CD4-positive, alpha-beta memory T cell (primary cell): Measurements from ENCODE around the gene UGGT2. TPM values are rescaled to one million over a fixed set of nuclear protein-coding genes. Genes with fewer than 3 reads are reported as not detected.

ENCODE experiments used
- CTCF ChIA-PET: fragments of 350-600 bp; sonication (Branson Sonifier 250); formaldehyde crosslinking; loops from one replicate; lab custom pipeline; 2021; ENCODE audit warnings: inconsistent platforms; ENCODE audit not compliant: partially characterized antibody; lab: Charles Lee
- POLR2A ChIA-PET: fragments of 350-600 bp; sonication (Branson Sonifier 250); formaldehyde crosslinking; loops from one replicate; lab custom pipeline; 2021; ENCODE audit not compliant: partially characterized antibody; lab: Charles Lee
- DNase-seq, 5 donors: peaks; one replicate each; pipeline versions ENCODE4 v3.0.0 to v3.0.0-alpha.2; 2020 to 2022; ENCODE audit warnings: mixed read lengths in 1 of 5
- H3K27ac ChIP-seq: one replicate; pipeline ENCODE4 v1.7.0; 2013; ENCODE audit warnings: low read depth, low read length
- H3K27me3 ChIP-seq: 2 replicates; pipeline ENCODE4 v1.7.0; 2013; ENCODE audit warnings: mild to moderate bottlenecking, low read length, moderate library complexity; ENCODE audit not compliant: insufficient read depth
- H3K36me3 ChIP-seq: 2 replicates; pipeline ENCODE4 v1.7.0; 2013; ENCODE audit warnings: mild to moderate bottlenecking, low read length, moderate library complexity; ENCODE audit not compliant: insufficient read depth
- H3K4me1 ChIP-seq: 2 replicates; pipeline ENCODE4 v1.7.0; 2013; ENCODE audit warnings: mild to moderate bottlenecking, low read length, moderate library complexity; ENCODE audit not compliant: insufficient read depth
- H3K4me3 ChIP-seq, 2 donors: one replicate each; pipeline ENCODE4 v1.7.0; 2013; ENCODE audit warnings: low read length in 2 of 2, mild to moderate bottlenecking in 1 of 2
- H3K9me3 ChIP-seq, 2 donors: one replicate each; pipeline ENCODE4 v1.7.0; 2013; ENCODE audit warnings: low read length in 2 of 2, control low read depth in 1 of 2; ENCODE audit not compliant: control insufficient read depth in 1 of 2
- H3K27ac Mint-ChIP-seq, 7 donors: one replicate each; pipeline ENCODE4 v1.8.0; 2020 to 2021; ENCODE audit warnings: mixed read lengths in 7 of 7, mild to moderate bottlenecking in 6 of 7, inconsistent platforms in 3 of 7, moderate library complexity in 3 of 7
- H3K27me3 Mint-ChIP-seq, 2 donors: one replicate each; pipeline ENCODE4 v1.8.0; 2020 to 2021; ENCODE audit warnings: mixed read lengths in 2 of 2
- H3K36me3 Mint-ChIP-seq, 2 donors: one replicate each; pipeline ENCODE4 v1.8.0; 2020 to 2021; ENCODE audit warnings: mixed read lengths in 2 of 2, inconsistent platforms in 1 of 2, mild to moderate bottlenecking in 1 of 2
- H3K4me1 Mint-ChIP-seq, 4 donors: one replicate each; pipeline ENCODE4 v1.8.0; 2020 to 2021; ENCODE audit warnings: mixed read lengths in 4 of 4, mild to moderate bottlenecking in 1 of 4
- H3K4me3 Mint-ChIP-seq, 8 donors: one replicate each; pipeline ENCODE4 v1.8.0; 2020 to 2021; ENCODE audit warnings: mixed read lengths in 8 of 8, mild to moderate bottlenecking in 7 of 8, moderate library complexity in 6 of 8, inconsistent platforms in 3 of 8
- H3K9me3 Mint-ChIP-seq, 8 donors: one replicate each; pipeline ENCODE4 v1.8.0; 2020 to 2021; ENCODE audit warnings: mixed read lengths in 8 of 8, mild to moderate bottlenecking in 5 of 8, inconsistent platforms in 3 of 8, moderate library complexity in 1 of 8
- intact Hi-C: fragments of 100-400 bp; cut with micrococcal nuclease; formaldehyde crosslinking; loops from one replicate; pipeline ENCODE4 v1.15.1; 2023
- polyA plus RNA-seq, 2 donors: library from polyadenylated mRNA; unstranded; fragments of 300-500 nt; fragmentation: Illumina TruSeq; gene quantifications; one replicate each; pipeline ENCODE4 v1.2.3, GENCODE V29; 2021
- total RNA-seq, 2 experiments: library from RNA; stranded (reverse); gene quantifications; one replicate each; pipeline ENCODE4 v1.2.3, GENCODE V29; 2021

UGGT2 gene
- total and polyA plus RNA-seq, 4 experiments from 2014 or later = not detected

DNA sequence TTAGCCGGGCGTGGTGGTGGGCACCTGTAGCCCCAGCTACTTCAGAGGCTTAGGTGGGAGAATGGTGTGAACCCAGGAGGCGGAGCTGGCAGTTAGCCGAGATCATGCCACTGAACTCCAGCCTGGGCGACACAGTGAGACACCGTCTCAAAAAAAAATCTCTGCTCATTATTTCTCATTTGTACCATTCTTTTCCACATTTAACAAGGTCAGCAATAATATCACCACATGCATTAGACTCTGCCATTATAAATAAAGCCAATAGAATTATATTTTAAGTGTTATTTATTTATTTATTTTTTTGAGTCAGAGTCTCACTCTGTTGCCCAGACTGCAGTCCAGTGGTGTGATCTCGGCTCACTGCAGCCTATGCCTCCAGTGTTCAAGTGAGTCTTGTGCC is 24.2 kb downstream of the UGGT2 start:
- no peaks in the 10 kb centered on the region for H3K36me3 Mint-ChIP-seq
- ChIA-PET CTCF (no interaction called here), POLR2A (no interaction called here)
- Histone ChIP-seq H3K36me3 (no peaks in the 10 kb centered on the region), H3K27ac (no peak overlapping the region), H3K4me3 (no peak overlapping the region), H3K4me1 (no peaks in the 10 kb centered on the region), H3K9me3 (no peaks in the 10 kb centered on the region), H3K27me3 (no peaks in the 10 kb centered on the region)
- DNase-seq = no peak
- no peak overlapping the region for H3K4me3 Mint-ChIP-seq
- peaks cover 0 to 7% (median 0%) of the 10 kb centered on the region in 8 donors for H3K9me3 Mint-ChIP-seq
- no peaks in the 10 kb centered on the region for H3K27me3 Mint-ChIP-seq
- no peaks in the 10 kb centered on the region for H3K4me1 Mint-ChIP-seq
- H3K27ac Mint-ChIP-seq = no peak overlapping the region
- intact Hi-C loops = no loop called here

DNA sequence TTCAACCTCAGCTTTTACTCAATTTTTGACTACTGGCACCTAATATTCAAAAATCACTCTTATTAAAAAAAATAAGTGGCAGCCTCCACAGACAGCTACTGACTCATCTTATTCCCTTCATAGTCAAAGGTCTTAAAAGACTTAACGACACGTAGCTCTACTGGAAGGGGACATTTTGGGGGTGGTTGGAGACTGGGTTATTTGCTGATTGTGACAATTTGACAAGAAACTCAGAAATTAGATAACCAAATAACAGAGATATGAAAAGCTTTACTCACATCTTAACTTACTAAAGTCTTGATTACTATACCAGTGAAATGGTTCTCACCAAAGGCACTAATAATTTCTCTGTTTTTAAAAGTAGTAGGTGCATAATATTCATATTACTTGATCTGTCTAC is 25.7 kb downstream of the UGGT2 start:
- intact Hi-C loops = no loop called here
- POLR2A ChIA-PET = no interaction called here

DNA sequence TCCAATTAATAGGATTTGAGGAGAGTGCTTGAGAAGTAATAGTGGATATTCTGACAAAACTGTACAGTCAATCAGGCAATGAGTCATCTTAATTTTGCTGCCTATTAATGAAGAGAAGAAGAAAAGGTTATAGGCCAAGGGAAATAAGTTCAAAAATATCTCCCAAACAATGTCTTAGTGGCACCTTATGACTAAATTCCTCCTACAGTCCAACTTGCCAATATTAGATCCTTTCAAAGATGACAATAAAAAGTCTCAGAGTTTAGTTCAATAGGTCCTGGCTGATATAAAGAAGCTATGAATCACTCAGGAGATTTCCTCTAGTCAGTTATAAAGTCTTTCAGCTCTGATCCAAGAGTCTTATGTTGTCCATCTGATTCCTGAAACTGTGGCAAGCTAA is 27.9 kb downstream of the UGGT2 start:
- no peak overlapping the region for H3K27ac Mint-ChIP-seq
- H3K4me3 Mint-ChIP-seq = no peak overlapping the region
- Histone ChIP-seq H3K36me3 (no peaks in the 10 kb centered on the region), H3K9me3 (no peaks in the 10 kb centered on the region), H3K27ac (no peak overlapping the region), H3K4me1 (no peaks in the 10 kb centered on the region), H3K4me3 (no peak overlapping the region), H3K27me3 (no peaks in the 10 kb centered on the region)
- no peaks in the 10 kb centered on the region for H3K36me3 Mint-ChIP-seq
- H3K9me3 Mint-ChIP-seq = no peaks in the 10 kb centered on the region
- intact Hi-C loops = no loop called here
- CTCF ChIA-PET = no interaction called here
- no peak for DNase-seq
- no peaks in the 10 kb centered on the region for H3K27me3 Mint-ChIP-seq
- no peaks in the 10 kb centered on the region for H3K4me1 Mint-ChIP-seq
- POLR2A ChIA-PET = no interaction called here

More for the DNA sequence above, 25.7 kb downstream of the UGGT2 start:
- Histone ChIP-seq H3K36me3 (no peaks in the 10 kb centered on the region), H3K27ac (no peak overlapping the region), H3K9me3 (no peaks in the 10 kb centered on the region), H3K27me3 (no peaks in the 10 kb centered on the region), H3K4me3 (no peak overlapping the region), H3K4me1 (no peaks in the 10 kb centered on the region)
- CTCF ChIA-PET = no interaction called here
- no peak overlapping the region for H3K4me3 Mint-ChIP-seq
- no peaks in the 10 kb centered on the region for H3K27me3 Mint-ChIP-seq
- H3K4me1 Mint-ChIP-seq = no peaks in the 10 kb centered on the region
- H3K9me3 Mint-ChIP-seq = peaks cover 0 to under 1% (median 0%) of the 10 kb centered on the region in 8 donors
- no peaks in the 10 kb centered on the region for H3K36me3 Mint-ChIP-seq
- no peak for DNase-seq
- no peak overlapping the region for H3K27ac Mint-ChIP-seq

DNA sequence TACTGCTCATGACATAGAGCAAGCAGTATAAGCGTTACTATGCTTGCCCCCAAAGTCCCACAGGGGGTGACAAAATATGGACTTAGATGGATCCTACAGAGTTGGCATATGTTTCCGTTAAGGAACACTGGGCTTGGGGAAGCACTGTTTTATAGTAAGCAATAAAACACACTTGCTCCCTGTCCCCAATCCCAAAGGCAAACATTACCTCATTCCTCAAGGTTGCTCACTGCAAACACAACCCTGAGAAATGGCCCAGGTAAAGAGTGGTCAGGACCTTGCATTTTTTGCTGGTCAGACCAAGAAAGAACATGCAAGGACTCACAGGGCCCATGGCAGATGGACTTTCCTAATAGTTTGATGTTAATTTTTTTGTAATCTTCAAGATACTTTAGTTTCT is 32.3 kb downstream of the UGGT2 start:
- Mint-ChIP-seq H3K36me3 (no peaks in the 10 kb centered on the region), H3K4me3 (no peak overlapping the region), H3K9me3 (peaks cover 0 to 13% (median 2%) of the 10 kb centered on the region in 8 donors), H3K27me3 (no peaks in the 10 kb centered on the region), H3K4me1 (no peaks in the 10 kb centered on the region), H3K27ac (no peak overlapping the region)
- H3K27ac ChIP-seq = no peak overlapping the region
- POLR2A ChIA-PET = no interaction called here
- CTCF ChIA-PET = no interaction called here
- no peaks in the 10 kb centered on the region for H3K4me1 ChIP-seq
- intact Hi-C loops = no loop called here
- H3K9me3 ChIP-seq = no peaks in the 10 kb centered on the region
- H3K27me3 ChIP-seq = no peaks in the 10 kb centered on the region
- H3K36me3 ChIP-seq = no peaks in the 10 kb centered on the region
- DNase-seq = no peak
- no peak overlapping the region for H3K4me3 ChIP-seq

DNA sequence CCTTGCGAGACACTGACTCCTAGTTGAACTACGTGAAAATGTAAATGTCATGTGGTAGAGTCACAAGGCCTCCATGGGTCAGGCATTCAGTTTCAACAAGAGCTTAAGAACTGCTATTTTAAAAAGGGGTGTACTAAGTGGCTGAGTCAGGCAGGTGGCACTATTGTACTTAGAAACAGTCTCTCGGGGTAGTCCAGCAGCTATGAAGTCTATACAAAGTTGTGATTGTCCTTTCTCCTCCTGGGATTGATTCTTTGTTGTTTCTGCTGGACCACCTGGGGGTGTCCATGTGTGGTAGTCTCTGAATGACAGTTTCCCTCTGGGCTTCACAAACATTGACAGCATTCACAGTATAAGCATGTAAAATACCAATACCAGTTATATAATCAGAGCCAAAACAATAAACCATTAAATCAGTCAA is 33.0 kb downstream of the UGGT2 start:
- H3K36me3 ChIP-seq = no peaks in the 10 kb centered on the region
- DNase-seq = no peak
- Mint-ChIP-seq H3K27me3 (no peaks in the 10 kb centered on the region), H3K36me3 (no peaks in the 10 kb centered on the region), H3K4me1 (no peaks in the 10 kb centered on the region), H3K27ac (no peak overlapping the region), H3K4me3 (no peak overlapping the region), H3K9me3 (peaks cover 0 to 16% (median 3%) of the 10 kb centered on the region in 8 donors)
- POLR2A ChIA-PET = no interaction called here
- no peaks in the 10 kb centered on the region for H3K9me3 ChIP-seq
- no peaks in the 10 kb centered on the region for H3K27me3 ChIP-seq
- H3K27ac ChIP-seq = no peak overlapping the region
- H3K4me3 ChIP-seq = no peak overlapping the region
- intact Hi-C loops = no loop called here
- CTCF ChIA-PET = no interaction called here
- no peaks in the 10 kb centered on the region for H3K4me1 ChIP-seq

DNA sequence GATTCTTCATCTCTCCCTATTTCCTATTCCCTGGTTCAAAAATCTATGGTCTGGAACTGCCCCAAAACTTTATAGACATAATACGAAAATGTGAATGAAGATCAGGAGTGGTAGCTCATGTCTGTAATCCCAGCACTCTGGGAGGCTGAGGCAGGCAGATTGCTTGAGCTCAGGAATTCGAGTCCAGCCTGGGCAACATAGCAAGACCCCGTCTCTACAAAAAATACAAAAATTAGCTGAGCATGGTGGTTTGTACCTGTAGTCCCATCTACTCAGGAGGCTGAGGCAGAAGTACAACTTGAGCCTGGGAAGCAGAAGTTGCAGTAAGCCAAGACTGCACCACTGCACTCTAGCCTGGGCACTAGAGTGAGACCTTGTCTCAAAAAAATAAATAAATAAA is 35.1 kb downstream of the UGGT2 start:
- Histone ChIP-seq H3K27me3 (no peaks in the 10 kb centered on the region), H3K4me1 (no peaks in the 10 kb centered on the region), H3K4me3 (no peak overlapping the region), H3K9me3 (no peaks in the 10 kb centered on the region), H3K36me3 (no peaks in the 10 kb centered on the region), H3K27ac (no peak overlapping the region)
- Mint-ChIP-seq H3K27me3 (no peaks in the 10 kb centered on the region), H3K9me3 (peaks cover 0 to 16% (median 4%) of the 10 kb centered on the region in 8 donors), H3K36me3 (no peaks in the 10 kb centered on the region), H3K27ac (no peak overlapping the region), H3K4me1 (no peaks in the 10 kb centered on the region), H3K4me3 (no peak overlapping the region)
- intact Hi-C loops = no loop called here
- ChIA-PET POLR2A (no interaction called here), CTCF (no interaction called here)
- no peak for DNase-seq

DNA sequence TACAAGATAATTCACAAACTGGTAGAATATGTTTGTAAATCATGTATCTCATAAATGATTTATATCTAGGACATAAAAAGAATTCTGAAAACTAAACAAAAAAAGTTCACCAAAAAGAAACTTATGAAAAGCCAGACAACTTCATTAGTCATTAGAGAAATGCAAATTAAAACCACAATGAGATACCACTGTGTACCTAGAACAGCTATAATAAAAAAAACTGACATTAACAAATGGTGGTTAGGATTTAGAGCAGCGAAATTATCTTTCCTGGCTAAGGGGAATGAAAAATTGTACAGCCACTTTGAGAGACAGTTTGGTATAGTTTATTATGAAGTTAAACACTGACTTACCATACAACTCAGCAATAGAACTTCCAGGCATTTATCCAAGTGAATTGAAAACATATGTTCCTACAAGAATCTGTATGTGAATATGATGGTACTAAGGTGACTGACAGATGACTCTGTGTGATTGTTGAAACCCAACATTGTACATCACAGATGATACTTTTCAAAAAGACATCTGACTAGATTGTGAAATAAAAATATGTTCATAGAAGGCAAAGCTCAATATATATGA is 41.8 kb downstream of the UGGT2 start:
- Mint-ChIP-seq H3K27me3 (no peaks in the 10 kb centered on the region), H3K27ac (no peak overlapping the region), H3K36me3 (no peaks in the 10 kb centered on the region), H3K9me3 (peaks cover 0 to 20% (median 5%) of the 10 kb centered on the region in 8 donors), H3K4me1 (no peaks in the 10 kb centered on the region), H3K4me3 (no peak overlapping the region)
- Histone ChIP-seq H3K4me3 (no peak overlapping the region), H3K4me1 (no peaks in the 10 kb centered on the region), H3K9me3 (no peaks in the 10 kb centered on the region), H3K36me3 (no peaks in the 10 kb centered on the region), H3K27ac (no peak overlapping the region), H3K27me3 (no peaks in the 10 kb centered on the region)
- ChIA-PET POLR2A (no interaction called here), CTCF (no interaction called here)
- no peak for DNase-seq
- intact Hi-C loops = no loop called here

DNA sequence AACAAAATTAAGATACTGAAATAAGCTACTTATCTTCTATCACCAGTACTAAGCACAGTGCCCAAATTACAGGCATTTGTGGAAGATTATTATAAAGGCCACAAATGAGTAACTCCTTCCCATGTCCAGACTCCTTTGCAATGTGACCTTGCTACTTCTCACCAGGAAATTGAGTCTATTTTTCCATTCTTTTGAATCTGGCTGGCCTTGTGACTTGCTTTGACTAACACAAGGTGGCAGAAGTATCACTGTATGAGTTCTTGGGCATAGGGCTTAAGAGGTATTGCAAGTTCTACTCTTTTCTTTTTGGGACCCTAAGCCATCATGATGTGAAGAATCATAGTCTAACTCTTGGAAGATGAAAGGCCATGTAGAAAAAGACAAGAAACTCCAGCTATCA is 49.9 kb downstream of the UGGT2 start:
- Histone ChIP-seq H3K4me1 (no peaks in the 10 kb centered on the region), H3K27ac (no peak overlapping the region)
- POLR2A ChIA-PET = no interaction called here

More for the DNA sequence above, 49.9 kb downstream of the UGGT2 start:
- Mint-ChIP-seq H3K36me3 (no peaks in the 10 kb centered on the region), H3K9me3 (peaks cover 0 to 13% (median 5%) of the 10 kb centered on the region in 8 donors), H3K4me3 (no peak overlapping the region), H3K27me3 (no peaks in the 10 kb centered on the region), H3K4me1 (no peaks in the 10 kb centered on the region), H3K27ac (no peak overlapping the region)
- Histone ChIP-seq H3K9me3 (peaks cover 0 to 4% of the 10 kb centered on the region in 2 donors), H3K27me3 (no peaks in the 10 kb centered on the region), H3K4me3 (no peak overlapping the region), H3K36me3 (no peaks in the 10 kb centered on the region)
- DNase-seq = no peak
- intact Hi-C loops = no loop called here
- CTCF ChIA-PET = no interaction called here
